ENCODE measurements around the gene LGALS14. TPM values are rescaled to one million over a fixed set of nuclear protein-coding genes. Genes with fewer than 3 reads are reported as not detected.
"Not testable (repeated sequence)": the region's sequence is repeated elsewhere in the genome, so short reads cannot be mapped to it uniquely, and the experiment has no call there.

Gene LGALS14, protein sequence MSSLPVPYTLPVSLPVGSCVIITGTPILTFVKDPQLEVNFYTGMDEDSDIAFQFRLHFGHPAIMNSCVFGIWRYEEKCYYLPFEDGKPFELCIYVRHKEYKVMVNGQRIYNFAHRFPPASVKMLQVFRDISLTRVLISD
- not detected for polyA plus RNA-seq (2013, experiment 1 of 2; ENCODE audit: insufficient read length)
- not detected for polyA plus RNA-seq (2013, experiment 2 of 2; ENCODE audit: insufficient read length)

DNA sequence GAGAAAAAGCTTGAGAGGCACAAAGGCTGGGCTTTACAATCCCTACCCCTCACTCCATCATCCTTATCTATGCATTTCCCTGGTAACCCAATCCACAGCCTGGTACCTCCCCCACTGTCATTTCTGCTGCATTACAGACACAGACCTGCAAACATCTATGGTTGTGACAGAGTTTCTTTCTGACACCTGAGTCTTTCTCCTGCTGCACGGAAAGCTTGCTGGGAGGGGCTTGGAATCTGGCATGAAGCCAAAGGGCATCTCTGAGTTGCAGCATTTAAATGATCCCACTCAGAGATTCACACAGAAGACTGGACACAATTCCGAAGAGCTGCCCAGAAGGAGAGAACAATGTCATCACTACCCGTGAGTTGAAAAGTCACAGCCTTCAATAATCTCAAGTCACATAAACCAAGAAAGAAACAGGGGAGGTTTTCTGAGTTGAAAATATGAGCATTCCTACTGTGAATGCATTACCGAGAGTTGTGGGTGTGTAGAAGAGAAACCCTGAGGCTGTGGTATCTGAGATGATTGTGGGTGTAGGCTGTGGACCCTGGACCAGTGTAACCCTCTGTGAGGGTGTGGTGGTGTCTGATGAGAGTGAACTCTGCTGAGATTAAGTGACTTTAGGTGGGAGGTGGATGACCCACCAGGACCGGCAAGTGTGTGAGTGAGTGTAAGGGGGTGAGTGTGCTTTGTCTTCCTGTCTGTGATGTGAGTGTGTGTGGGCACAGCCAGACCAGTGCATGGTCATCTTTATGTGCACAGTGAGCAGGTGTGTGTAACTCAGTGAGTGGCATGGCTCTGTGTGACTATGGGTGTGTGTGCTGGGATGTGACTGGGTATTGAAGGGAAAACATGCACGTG lies at the start of gene LGALS14:
Gene LGALS14 (plus strand): TSS at position 301 of the 864 bp plus-strand sequence. CDS start 48 bp downstream, at position 349.
- no peak for DNase-seq

DNA sequence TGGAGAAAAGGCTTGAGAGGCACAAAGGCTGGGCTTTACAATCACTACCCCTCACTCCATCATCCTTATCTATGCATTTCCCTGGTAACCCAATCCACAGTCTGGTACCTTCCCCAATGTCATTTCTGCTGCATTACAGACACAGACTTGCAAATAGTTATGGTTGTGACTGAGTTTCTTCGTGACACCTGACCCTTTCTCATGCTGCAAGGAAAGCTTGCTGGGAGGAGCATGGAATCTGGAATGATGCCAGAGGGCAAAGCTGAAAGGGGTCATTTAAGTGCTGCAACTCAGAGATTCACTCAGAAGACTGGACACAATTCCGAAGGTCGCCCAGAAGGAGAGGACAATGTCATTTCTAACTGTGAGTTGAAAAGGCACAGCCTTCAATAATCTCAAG lies 48.7 kb upstream of the LGALS14 start, which contains the start of gene LGALS16:
Gene LGALS16 (plus strand): TSS at position 301 of the 400 bp plus-strand sequence. CDS start 49 bp downstream, at position 350.
- no peak for DNase-seq

GRCh38 chr19:39659791-39660190 lies 44.5 kb upstream of the LGALS14 start:
- no peak for DNase-seq

DNA sequence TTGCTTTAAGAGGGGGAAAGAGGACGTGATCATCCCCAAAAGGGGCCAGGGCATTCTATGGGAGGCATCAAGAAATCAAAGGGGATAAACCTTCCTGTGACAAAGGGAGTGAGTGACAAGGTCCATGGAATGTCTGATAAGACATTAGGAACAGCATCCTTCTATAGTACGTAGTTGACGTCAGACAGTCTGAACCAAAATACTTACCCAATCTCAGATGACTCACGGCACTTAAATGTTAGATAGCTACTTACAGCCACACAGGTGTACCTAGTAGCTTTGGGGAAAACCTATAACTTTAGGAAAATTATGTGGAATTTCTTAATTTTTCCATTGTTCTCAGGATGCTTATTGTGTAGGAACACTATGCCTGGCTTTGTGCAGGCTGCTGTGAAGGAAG lies 43.6 kb upstream of the LGALS14 start:
- no peak for DNase-seq

- no peak for DNase-seq
Measured at GRCh38 chr19:39661565-39661964, 42.7 kb upstream of the LGALS14 start.

DNA sequence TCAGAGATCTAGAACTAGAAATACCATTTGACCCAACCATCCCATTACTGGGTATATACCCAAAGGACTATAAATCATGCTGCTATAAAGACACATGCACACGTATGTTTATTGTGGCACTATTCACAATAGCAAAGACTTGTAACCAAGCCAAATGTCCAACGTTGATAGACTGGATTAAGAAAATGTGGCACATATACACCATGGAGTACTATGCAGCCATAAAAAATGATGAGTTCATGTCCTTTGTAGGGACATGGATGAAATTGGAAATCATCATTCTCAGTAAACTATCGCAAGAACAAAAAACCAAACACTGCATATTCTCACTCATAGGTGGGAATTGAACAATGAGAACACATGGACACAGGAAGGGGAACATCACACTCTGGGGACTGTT lies 34.4 kb upstream of the LGALS14 start:
- not testable (repeated sequence) for DNase-seq

DNA sequence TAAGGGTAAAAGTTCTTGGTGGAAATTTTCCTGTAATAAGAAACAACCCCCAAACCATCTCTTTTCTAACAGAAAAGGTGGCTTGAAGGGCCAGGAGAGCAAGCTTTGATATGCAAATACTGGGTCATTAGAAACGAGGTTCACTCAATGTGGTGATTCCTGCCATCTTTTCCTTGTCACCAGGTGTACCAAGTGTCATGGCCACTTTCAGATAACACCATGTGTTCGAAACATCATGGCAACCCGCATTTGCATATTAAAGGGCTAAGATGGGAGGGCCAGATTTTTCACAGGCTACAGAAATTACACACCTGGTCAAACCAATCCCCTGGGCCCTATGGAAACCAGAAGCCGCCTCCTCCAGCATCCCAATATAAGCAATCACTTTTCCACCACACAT lies 33.3 kb upstream of the LGALS14 start:
- DNase-seq, result no peak

- DNase-seq, result peak; percentile 9
Measured at GRCh38 chr19:39671739-39672363, 32.4 kb upstream of the LGALS14 start.

- DNase-seq, result no peak
Measured at GRCh38 chr19:39672473-39672872, 31.8 kb upstream of the LGALS14 start.

- DNase-seq, result not testable (repeated sequence)
Measured at GRCh38 chr19:39673862-39674261, 30.4 kb upstream of the LGALS14 start.

DNA sequence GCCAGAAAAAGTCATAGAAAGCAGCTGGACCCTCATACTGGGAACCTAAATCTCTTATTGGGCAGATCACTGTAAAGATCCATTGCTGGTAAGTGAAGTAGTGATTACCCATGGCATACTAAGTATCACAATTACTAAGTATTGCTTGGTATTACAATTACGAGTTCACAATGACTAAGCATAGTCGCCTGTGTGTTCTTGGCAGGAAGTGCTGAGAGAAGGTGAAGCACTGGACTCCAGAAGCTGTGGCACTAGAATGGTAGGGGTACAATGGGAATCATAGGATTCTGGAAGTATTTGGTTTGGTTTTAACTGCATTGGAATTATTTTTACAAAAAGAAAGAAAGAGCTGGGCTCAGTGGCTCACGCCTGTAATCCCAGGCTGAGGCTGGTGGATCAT lies 28.3 kb upstream of the LGALS14 start:
- DNase-seq, result no peak

DNA sequence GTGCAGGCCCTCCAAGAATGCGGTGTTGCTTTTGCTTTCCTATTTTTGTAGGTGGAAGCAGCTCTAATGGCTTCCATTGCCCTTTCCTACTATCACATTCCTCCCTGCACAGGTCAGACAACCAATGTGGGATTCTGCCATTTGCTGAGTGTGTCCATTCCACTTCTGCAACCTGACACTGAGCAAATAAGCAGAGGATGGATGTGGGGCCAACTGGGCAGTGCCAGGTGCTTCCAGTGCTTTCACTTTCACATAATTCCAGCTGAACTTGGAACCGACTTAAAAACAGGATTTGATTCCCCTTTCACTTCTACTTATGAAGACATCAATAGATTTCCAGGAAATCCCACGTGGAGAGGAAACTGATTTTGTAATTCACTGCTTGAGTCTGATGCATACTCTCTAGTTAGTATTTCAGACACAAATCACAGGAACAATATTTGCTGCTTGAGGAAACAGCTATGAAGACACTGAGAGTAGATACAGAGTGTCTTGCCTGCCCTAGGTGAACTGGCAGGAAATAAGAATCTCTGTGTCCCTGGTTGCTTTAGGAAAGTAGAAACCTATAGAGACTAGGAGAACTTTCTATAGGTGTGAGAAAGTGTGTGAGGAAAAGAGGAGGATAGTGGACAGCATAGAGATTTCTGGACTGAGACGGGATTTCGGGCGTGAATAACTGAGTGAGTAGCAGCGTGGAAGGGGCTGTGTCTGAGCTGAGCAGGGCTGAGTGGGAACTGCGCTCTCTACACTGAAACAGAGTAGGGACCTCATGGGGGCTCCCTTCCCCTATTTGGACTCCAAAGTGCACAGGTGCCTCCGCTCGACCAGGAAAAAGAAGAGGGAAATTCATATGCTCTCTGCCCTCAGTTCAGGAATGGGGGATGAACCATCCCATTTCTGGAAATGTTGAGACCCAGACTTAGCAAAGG lies 26.1 kb upstream of the LGALS14 start:
- DNase-seq, result no peak

- no peak for DNase-seq
Measured at GRCh38 chr19:39679056-39679790, 25.1 kb upstream of the LGALS14 start.

DNA sequence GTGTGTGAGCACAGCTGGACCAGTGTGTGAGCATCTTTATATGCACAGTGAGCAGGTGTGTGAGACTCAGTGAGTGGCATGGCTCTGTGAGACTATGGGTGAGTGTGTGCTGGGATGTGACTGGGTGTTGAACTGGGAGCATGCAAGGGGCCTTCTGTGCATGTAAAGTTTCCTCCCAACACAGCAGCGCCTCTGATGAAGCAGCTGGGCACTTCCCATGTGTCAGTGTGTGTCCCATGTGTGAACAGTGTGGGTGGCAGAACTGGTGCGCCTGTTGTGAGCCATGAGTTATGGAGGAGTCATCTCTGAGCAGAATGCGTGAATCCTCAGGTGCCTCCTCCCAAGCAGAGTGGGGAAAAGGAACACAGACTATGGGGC lies 24.5 kb upstream of the LGALS14 start:
- no peak for DNase-seq

- DNase-seq, result no peak
Measured at GRCh38 chr19:39680593-39680992, 23.7 kb upstream of the LGALS14 start.

- no peak for DNase-seq
Measured at GRCh38 chr19:39681416-39681815, 22.9 kb upstream of the LGALS14 start.

DNA sequence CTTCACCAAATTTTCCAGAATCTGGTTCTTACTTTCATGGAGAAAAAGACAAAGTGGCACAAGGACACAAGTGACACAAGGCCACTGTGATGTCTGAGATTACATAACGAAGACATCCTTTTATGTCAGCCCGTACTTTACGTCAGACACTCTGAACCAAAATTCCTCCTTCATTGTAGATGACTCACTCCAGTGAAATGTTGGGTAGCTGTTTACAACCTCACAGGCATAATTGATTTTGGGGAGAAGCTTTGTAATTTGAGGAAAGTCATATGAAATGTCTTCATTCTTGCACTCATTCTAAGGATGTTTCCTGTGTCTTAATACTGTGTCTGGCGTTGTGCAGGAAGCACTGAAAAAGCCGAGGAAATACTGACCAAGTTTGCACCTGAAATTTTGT lies 20.0 kb upstream of the LGALS14 start:
- no peak for DNase-seq

DNA sequence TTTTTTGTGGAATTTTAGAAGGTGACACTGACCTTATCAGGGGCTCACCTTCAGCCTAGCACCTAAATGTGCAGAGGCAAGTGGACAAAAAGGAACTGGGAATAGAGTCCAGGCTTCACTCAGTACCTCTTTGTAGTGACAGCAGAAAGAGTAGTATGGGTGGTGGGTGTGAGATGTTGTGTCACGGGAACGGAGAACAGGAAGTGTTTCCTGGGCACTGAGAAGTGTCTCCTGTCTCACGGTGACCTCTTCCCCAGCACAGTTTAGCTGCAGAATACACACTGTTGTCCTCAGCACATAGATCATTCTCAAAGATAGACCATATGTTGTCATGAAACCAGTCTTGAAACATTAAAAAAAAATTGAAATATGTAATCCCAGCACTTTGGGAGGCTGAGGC lies 17.5 kb upstream of the LGALS14 start:
- DNase-seq, result no peak

- not testable (repeated sequence) for DNase-seq
Measured at GRCh38 chr19:39688637-39689036, 15.6 kb upstream of the LGALS14 start.

- no peak for DNase-seq
Measured at GRCh38 chr19:39692166-39692565, 12.1 kb upstream of the LGALS14 start.

GRCh38 chr19:39692822-39693221 lies 11.5 kb upstream of the LGALS14 start:
- DNase-seq, result no peak

GRCh38 chr19:39695759-39696158 lies 8.5 kb upstream of the LGALS14 start:
- no peak for DNase-seq

Data from fibroblast of skin of abdomen (primary cell).